Colon (tissue), 2 donors: Measurements from ENCODE around the gene LCT.

ENCODE experiments used
- FAIRE-seq: peaks from 2 replicates; lab custom pipeline; 2012; peaks lifted over from hg19 to GRCh38; lab: Jason Lieb, UNC
- donor health status: control.
- donor health status: control.

LCT gene

GRCh38 chr2:135742325-135742757 is 94.6 kb downstream of the LCT start:
- no peak for FAIRE-seq

- peak; percentile 24 for FAIRE-seq
Observed at GRCh38 chr2:135741395-135742324, 95.3 kb downstream of the LCT start, which contains the start of gene UBXN4. UBXN4 (plus strand) TSS chr2:135741855; CDS start chr2:135741930, 75 bp downstream.

GRCh38 chr2:135741043-135741394 is 96.0 kb downstream of the LCT start:
- FAIRE-seq: no peak

- FAIRE-seq: no peak
Observed at GRCh38 chr2:135740206-135740605, 96.8 kb downstream of the LCT start.
